ENCODE measurements around the gene OOEP.

DNA sequence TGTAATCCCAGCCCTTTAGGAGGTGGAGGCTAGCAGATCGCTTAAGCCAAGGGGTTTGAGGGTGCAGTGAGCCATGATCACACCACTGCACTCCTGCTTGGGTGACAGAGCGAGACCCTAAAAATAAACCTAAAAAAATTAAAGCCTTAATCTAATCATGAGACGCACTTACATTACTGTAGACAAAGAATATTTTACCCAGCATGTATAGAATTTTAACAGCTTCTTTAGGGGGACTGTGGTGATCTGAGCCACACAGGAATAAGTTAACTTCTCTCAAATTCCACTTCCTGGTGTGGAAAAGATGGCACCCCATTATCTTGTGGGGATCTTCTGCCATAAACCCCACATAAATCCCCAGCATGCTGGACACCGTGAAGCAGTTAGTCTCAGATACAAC is 2.3 kb upstream of the OOEP start:
- TF ChIP-seq POLR2AphosphoS5 (IDR thresholded peaks at IDR 0.05) (no peak), POLR2A (IDR thresholded peaks at IDR 0.05; ENCODE audit: low read depth) (no peak)
- TF ChIP-seq, protein P1, sequence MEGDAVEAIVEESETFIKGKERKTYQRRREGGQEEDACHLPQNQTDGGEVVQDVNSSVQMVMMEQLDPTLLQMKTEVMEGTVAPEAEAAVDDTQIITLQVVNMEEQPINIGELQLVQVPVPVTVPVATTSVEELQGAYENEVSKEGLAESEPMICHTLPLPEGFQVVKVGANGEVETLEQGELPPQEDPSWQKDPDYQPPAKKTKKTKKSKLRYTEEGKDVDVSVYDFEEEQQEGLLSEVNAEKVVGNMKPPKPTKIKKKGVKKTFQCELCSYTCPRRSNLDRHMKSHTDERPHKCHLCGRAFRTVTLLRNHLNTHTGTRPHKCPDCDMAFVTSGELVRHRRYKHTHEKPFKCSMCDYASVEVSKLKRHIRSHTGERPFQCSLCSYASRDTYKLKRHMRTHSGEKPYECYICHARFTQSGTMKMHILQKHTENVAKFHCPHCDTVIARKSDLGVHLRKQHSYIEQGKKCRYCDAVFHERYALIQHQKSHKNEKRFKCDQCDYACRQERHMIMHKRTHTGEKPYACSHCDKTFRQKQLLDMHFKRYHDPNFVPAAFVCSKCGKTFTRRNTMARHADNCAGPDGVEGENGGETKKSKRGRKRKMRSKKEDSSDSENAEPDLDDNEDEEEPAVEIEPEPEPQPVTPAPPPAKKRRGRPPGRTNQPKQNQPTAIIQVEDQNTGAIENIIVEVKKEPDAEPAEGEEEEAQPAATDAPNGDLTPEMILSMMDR (IDR thresholded peaks at IDR 0.05), result no peak

All from esophagus muscularis mucosa (tissue), 3 donors.